Astrocyte of the spinal cord (primary cell): ENCODE results near the gene KIF24.
"Not testable (repeated sequence)": the region's sequence is repeated elsewhere in the genome, so short reads cannot be mapped to it uniquely, and the experiment has no call there.

ENCODE experiments used
- DNase-seq: peaks from one replicate; pipeline ENCODE4 v3.0.0; 2011; ENCODE audit warnings: low read depth, low spot score
- H3K4me3 ChIP-seq: 2 replicates; pipeline ENCODE4 v1.5.1; 2011; ENCODE audit warnings: low read depth, mild to moderate bottlenecking, low read length, moderate library complexity
- CTCF ChIP-seq: IDR thresholded peaks from 2 replicates; pipeline ENCODE4 v1.5.1; 2012; ENCODE audit warnings: low read depth, mild to moderate bottlenecking, low read length, inconsistent platforms
- in situ Hi-C: cut with HindIII; loops from 2 replicates; pipeline ENCODE4 v1.10.0; 2017; ENCODE audit warnings: low sequenced_read_pairs

The KIF24 gene

DNA sequence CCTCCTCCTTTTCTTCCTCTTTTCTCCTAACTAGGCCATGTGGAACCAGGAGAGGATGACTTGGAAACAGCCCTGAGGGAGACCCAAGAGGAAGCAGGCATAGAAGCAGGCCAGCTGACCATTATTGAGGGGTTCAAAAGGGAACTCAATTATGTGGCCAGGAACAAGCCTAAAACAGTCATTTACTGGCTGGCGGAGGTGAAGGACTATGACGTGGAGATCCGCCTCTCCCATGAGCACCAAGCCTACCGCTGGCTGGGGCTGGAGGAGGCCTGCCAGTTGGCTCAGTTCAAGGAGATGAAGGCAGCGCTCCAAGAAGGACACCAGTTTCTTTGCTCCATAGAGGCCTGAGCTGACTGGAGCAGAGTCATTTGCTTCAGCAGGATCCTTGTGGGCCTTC lies 14.0 kb upstream of the KIF24 start:
- peak; percentile 9 for DNase-seq
- no peak for TF ChIP-seq CTCF

DNA sequence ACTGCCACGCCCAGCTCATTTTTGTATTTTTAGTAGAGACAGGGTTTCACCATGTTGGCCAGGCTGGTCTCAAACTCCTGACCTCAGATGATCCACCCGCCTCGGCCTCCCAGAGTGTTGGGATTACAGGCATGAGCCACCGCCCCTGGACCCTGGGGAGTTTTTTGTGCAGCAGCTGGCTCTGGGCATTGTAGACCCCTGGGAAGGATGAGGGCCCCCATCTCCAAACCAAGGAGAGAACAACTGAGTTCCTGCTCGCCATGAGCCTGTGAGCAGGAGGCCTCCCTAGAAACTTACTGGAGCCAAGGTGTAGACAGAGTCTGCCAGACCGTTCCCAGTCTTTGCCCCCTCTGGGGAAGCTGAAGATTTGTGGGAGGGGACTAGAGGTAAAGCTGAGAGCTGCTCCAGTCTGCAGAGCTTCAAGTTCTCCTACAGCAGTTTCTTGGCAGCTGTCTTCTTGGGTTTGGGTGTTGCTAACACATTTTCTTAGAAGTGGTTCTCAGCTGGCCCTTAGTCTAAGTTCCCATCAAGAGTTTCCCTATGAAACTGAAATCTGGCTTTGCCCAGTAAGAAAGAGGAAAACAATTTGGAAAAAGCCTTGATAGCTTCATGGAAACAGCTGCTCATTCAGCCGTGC lies 12.7 kb upstream of the KIF24 start:
- H3K4me3 ChIP-seq = no peak overlapping the region
- in situ Hi-C loops = no loop called here
- no peak for DNase-seq
- TF ChIP-seq CTCF = no peak

More for the DNA sequence above, 14.0 kb upstream of the KIF24 start:
- in situ Hi-C loops = no loop called here
- no peak overlapping the region for H3K4me3 ChIP-seq

DNA sequence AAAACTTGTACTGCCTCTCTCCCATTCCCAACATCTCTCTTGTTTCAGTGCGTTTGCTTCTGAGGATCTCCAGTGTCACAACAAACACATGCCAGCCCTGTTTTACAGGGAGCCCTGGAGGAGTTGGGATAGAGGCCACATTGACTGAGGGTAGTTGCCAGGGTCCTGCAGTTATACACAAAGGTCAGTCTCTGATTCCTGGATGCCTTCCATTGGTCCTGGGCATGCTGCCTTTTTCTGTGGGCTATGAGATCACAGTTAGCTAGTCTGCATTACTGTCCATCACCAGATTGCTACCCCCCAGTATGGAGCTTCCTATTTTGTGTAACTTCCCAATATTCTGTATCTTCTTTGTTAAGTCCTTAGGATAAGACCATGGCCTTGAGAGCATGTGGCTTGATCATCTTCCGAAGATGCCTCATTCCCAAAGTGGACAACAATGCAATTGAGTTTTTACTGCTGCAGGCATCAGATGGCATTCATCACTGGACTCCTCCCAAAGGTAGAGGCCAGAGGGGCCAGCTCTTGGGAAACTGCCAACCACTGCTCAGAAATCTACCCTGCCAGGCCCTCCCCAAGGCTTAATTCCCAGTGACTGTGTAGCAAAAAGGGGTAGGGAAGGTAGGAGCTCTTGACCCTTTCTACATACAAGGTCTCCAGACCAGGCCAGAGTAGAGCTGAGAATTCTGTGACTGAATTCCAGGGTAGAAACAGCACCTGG lies 9.8 kb upstream of the KIF24 start:
- DNase-seq = no peak
- TF ChIP-seq CTCF = no peak
- H3K4me3 ChIP-seq = no peak overlapping the region
- in situ Hi-C loops = no loop called here

DNA sequence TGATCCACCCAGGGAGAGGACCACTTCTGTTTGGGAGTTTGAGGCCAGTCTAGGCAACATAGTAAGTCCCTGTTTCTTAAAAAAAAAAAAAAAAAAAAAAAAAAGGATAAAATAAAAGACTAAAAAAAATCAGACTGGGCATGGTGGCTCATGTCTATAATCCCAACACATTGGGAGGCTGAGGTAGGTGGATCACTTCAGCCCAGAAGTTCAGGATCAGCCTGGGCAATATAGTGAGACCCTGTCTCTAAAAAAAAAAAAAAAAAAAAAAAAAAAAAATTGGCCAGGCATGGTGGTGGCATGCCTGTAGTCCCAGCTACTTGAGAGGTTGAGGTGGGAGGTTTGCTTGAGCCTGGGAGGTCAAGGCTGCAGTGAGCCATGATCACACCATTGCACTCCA lies 9.0 kb upstream of the KIF24 start:
- H3K4me3 ChIP-seq, DNase-seq, in situ Hi-C loops: not testable (repeated sequence)

DNA sequence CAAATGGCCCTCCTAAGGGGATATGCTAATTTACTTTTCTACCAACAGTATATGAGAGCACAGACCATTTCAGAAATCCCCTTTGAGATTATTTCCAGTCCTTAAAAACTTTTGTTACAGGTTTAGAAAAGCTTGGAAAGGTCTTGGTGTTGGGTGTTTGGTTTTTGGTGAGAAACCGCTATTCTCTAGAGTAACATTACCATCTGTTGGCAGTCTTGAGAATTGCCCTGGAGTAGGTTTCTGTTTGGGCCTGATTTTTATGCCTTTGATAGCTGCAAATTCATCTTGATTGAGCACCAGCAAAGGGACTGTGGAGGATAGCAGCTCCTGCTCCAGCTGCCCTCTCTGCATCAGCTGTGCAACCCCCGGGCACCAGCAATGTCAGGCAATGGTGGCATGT lies 8.3 kb upstream of the KIF24 start:
- peak; percentile 36 for TF ChIP-seq CTCF
- DNase-seq = peak; percentile 12
- in situ Hi-C loops = no loop called here
- H3K4me3 ChIP-seq = no peak overlapping the region

GRCh38 chr9:34335376-34335775 lies 6.3 kb upstream of the KIF24 start:
- H3K4me3 ChIP-seq = no peak overlapping the region
- in situ Hi-C loops = no loop called here
- no peak for TF ChIP-seq CTCF
- DNase-seq = no peak

GRCh38 chr9:34334916-34335315 lies 5.8 kb upstream of the KIF24 start:
- DNase-seq = no peak
- no peak for TF ChIP-seq CTCF
- in situ Hi-C loops = no loop called here
- H3K4me3 ChIP-seq = no peak overlapping the region
